Prostate gland (tissue), 2 donors: ENCODE data around the gene ALG14.

Experiments
- POLR2AphosphoS5 ChIP-seq: sonication (generic); formaldehyde crosslinking; IDR thresholded peaks from one replicate; pipeline ENCODE4 v1.6.1; 2017; ENCODE audit warnings: antibody characterized with exemption
- TF ChIP-seq, protein P1 (sequence below), 4 experiments: fragments of 200-600 bp in 2 of 4; fragments of 450-650 bp in 2 of 4; sonication (generic) in 2 of 4; IDR thresholded peaks; 1 replicate in 3 of 4; 2 replicates in 1 of 4; pipeline ENCODE4 v1.5.1; 2016 to 2019; ENCODE audit warnings: antibody characterized with exemption in 4 of 4, mild to moderate bottlenecking in 2 of 4, moderate library complexity in 2 of 4

DNA sequence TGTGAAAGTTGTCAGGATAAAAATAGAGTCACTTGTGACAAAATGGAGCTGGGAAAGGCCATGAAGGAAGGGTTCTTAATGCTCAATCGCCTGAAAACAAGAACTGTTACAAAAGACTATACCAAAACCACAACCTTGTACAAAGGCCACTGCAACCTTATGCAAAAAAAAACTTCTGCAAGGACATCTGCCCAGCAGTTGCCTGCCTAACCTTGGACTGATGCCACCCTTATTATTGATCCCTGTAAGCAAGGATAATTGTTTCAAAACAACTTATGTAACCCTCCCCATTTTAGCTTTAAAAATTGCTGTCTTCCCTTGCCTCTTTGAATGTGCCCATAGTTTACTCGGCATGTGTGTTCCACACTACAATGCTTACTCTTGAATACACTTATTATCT is 5.7 kb downstream of the ALG14 start:
- TF ChIP-seq, protein P1, sequence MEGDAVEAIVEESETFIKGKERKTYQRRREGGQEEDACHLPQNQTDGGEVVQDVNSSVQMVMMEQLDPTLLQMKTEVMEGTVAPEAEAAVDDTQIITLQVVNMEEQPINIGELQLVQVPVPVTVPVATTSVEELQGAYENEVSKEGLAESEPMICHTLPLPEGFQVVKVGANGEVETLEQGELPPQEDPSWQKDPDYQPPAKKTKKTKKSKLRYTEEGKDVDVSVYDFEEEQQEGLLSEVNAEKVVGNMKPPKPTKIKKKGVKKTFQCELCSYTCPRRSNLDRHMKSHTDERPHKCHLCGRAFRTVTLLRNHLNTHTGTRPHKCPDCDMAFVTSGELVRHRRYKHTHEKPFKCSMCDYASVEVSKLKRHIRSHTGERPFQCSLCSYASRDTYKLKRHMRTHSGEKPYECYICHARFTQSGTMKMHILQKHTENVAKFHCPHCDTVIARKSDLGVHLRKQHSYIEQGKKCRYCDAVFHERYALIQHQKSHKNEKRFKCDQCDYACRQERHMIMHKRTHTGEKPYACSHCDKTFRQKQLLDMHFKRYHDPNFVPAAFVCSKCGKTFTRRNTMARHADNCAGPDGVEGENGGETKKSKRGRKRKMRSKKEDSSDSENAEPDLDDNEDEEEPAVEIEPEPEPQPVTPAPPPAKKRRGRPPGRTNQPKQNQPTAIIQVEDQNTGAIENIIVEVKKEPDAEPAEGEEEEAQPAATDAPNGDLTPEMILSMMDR (IDR thresholded peaks at IDR 0.05): no peak
- no peak for TF ChIP-seq POLR2AphosphoS5
